Measurements from ENCODE around the gene TSPEAR.

TSPEAR gene

DNA sequence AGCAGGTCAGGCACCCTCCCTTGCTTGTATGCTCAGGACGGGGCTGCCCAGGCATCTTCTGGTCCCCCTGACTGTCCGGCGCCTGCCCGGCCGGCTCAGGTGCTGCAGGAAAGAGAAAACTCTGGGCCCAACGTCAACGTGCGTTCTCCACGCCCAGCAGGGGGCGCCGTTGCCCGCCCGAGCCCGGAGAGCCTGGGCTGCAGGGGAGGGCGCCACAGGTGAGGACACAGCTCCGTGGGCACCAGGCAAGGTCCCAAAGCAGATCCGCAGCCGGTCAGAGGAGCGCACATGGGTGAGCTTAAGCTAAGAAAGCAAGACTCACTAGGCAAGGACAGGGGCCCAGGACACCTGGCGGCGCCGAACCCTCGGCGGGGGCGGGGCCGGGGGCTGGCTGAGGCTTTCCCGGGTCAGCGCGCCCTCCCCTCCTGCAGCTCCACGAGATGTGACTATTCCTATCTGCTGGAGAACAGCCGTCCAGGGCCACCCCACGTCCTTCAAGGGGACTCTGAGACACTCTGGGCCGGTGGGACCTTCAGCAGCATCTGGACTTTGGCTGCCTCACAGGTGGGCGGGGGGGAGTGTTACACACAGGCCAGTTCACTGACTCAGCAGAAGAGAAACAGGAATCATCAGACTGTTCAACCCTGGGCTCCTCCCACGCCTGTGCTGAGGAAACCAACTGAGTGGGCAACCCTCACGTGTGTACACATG is 200.7 kb downstream of the TSPEAR start:
- Histone ChIP-seq H3K4me1 (ENCODE audit: control insufficient read depth in 1 of 2, insufficient read depth in 1 of 2, low read depth in 1 of 2, low read length in 1 of 2) (peaks cover 25 to 43% of the 10 kb centered on the region in 2 experiments), H3K27ac (peak overlapping the region; percentile 67), H3K9me3 (no peaks in the 10 kb centered on the region), H3K4me3 (ENCODE audit: low read depth in 1 of 2, low read length in 1 of 2) (peak overlapping the region; percentile 63 to 72), H3K27me3 (peaks cover 40% of the 10 kb centered on the region), H3K36me3 (no peaks in the 10 kb centered on the region)
- TF ChIP-seq, protein P1, sequence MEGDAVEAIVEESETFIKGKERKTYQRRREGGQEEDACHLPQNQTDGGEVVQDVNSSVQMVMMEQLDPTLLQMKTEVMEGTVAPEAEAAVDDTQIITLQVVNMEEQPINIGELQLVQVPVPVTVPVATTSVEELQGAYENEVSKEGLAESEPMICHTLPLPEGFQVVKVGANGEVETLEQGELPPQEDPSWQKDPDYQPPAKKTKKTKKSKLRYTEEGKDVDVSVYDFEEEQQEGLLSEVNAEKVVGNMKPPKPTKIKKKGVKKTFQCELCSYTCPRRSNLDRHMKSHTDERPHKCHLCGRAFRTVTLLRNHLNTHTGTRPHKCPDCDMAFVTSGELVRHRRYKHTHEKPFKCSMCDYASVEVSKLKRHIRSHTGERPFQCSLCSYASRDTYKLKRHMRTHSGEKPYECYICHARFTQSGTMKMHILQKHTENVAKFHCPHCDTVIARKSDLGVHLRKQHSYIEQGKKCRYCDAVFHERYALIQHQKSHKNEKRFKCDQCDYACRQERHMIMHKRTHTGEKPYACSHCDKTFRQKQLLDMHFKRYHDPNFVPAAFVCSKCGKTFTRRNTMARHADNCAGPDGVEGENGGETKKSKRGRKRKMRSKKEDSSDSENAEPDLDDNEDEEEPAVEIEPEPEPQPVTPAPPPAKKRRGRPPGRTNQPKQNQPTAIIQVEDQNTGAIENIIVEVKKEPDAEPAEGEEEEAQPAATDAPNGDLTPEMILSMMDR (IDR thresholded peaks at IDR 0.05), result peak; percentile 79

DNA sequence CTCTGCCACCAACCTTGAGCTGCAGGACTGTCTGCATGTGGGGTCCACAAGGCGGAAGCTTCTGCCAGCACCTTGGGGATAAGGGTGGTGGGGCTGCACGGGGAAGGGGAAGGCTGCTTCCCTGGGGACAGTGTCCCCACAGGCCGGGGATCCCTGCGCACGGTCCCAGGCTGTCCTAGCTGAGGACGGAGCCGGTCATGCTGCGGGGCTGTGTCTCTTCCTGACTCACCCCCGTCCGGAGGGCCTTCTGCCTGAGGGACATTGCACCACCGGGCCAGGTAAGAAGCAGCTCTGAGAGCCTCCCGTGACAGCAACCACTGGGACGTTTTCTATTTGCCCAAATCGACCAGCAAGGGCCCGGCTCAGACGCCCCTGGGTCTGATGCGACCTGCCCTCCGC is 201.3 kb downstream of the TSPEAR start:
- H3K9me3 ChIP-seq, result no peaks in the 10 kb centered on the region
- TF ChIP-seq, protein P1 (IDR thresholded peaks at IDR 0.05), result no peak
- H3K4me1 ChIP-seq (ENCODE audit: control insufficient read depth in 1 of 2, insufficient read depth in 1 of 2, low read depth in 1 of 2, low read length in 1 of 2), result peaks cover 20 to 38% of the 10 kb centered on the region in 2 experiments
- H3K27me3 ChIP-seq, result peaks cover 40% of the 10 kb centered on the region
- H3K36me3 ChIP-seq, result no peaks in the 10 kb centered on the region
- no peak overlapping the region for H3K27ac ChIP-seq
- H3K4me3 ChIP-seq (ENCODE audit: low read depth in 1 of 2, low read length in 1 of 2), result peak overlapping the region; percentile 63 to 72

DNA sequence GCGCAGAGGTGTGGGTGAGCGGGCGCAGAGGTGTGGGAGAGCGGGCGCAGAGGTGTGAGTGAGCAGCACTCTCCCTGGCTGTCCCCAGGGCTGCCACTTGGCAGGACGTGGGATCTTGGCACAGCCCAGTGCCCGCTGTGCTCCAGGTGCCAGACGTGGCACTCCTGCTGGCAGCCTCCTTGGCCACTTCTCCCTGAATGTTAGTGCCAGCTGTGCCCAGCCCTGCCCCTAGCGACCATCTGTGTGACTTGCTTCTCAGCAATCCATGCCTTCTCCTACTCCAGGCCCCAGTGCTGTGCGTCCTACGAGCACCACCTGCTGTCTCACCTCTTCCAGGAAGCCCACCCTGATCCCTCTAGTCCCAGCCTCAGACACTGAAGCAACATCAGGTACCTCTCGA is 201.8 kb downstream of the TSPEAR start:
- TF ChIP-seq, protein P1 (IDR thresholded peaks at IDR 0.05), result no peak
- H3K9me3 ChIP-seq, result no peaks in the 10 kb centered on the region
- H3K4me1 ChIP-seq (ENCODE audit: control insufficient read depth in 1 of 2, insufficient read depth in 1 of 2, low read depth in 1 of 2, low read length in 1 of 2), result peaks cover 15 to 38% of the 10 kb centered on the region in 2 experiments
- H3K27ac ChIP-seq, result no peak overlapping the region
- H3K27me3 ChIP-seq, result peaks cover 40% of the 10 kb centered on the region
- H3K36me3 ChIP-seq, result no peaks in the 10 kb centered on the region
- H3K4me3 ChIP-seq (ENCODE audit: low read depth in 1 of 2, low read length in 1 of 2), result no peak overlapping the region

DNA sequence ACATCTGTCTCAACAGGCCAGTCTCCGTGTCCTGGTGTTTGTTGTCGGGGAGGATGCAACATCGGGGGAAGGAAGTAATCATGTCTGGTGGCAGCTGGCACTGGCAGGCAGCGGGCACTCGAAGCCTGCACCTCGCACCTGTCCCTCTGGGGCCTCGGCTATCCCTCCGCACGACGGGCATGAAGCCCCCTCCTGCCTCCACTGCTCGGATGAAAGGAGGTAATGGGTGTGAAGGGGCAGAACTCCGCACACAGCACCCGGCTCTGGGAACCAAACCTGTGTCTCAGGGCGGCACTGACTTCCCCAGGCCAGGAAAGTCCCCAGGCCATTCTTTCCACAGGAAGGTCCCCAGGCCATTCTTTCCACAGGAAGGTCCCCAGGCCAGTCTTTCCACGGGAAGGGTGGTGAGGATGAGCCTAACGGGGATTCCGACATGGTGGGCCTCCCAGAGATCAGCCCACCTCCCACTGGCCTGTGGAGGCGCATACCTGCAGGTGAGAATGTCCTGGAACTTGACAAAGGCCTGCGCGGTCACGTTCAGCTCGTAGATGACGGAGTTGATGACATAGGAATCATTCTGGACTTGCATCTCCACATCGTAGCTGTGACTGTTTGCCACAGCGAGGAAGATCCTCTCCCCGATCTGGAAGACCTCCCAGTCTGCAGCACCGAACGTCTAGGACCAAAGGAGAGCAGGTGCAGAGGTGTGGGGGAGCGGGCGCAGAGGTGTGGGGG is 202.5 kb downstream of the TSPEAR start:
- Histone ChIP-seq H3K9me3 (no peaks in the 10 kb centered on the region), H3K4me1 (ENCODE audit: control insufficient read depth in 1 of 2, insufficient read depth in 1 of 2, low read depth in 1 of 2, low read length in 1 of 2) (peaks cover 12 to 38% of the 10 kb centered on the region in 2 experiments), H3K27me3 (peaks cover 40% of the 10 kb centered on the region), H3K4me3 (ENCODE audit: low read depth in 1 of 2, low read length in 1 of 2) (no peak overlapping the region), H3K36me3 (no peaks in the 10 kb centered on the region), H3K27ac (no peak overlapping the region)
- TF ChIP-seq, protein P1 (IDR thresholded peaks at IDR 0.05), result no peak

DNA sequence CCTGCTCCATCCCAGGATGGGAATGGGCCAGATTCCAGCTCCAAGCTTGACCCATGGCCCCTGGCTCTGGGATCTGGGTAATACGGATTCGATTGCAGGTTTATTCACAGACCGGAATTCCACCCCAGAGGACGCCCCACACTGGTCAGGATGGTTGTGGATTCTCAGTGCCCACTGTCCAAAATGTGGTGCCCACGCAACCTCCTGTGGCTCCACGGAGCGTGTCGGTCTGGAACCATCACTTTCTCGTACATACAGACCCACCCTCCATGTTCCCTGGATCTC is 203.0 kb downstream of the TSPEAR start:
- Histone ChIP-seq H3K27ac (no peak overlapping the region), H3K27me3 (peaks cover 40% of the 10 kb centered on the region), H3K36me3 (no peaks in the 10 kb centered on the region), H3K4me3 (ENCODE audit: low read depth in 1 of 2, low read length in 1 of 2) (no peak overlapping the region), H3K4me1 (ENCODE audit: control insufficient read depth in 1 of 2, insufficient read depth in 1 of 2, low read depth in 1 of 2, low read length in 1 of 2) (peaks cover 9 to 37% of the 10 kb centered on the region in 2 experiments), H3K9me3 (no peaks in the 10 kb centered on the region)
- TF ChIP-seq, protein P1 (IDR thresholded peaks at IDR 0.05), result no peak

Measured in neutrophil (primary cell).